SK-N-MC (cell line): ENCODE measurements around the gene GABPB1.

Experiments
- EZH2 ChIP-seq: fragments of 200-600 bp; sonication (generic); IDR thresholded peaks from one replicate; pipeline ENCODE4 v1.6.1; 2017; ENCODE audit warnings: antibody characterized with exemption
- POLR2AphosphoS5 ChIP-seq: IDR thresholded peaks from 2 replicates; pipeline ENCODE4 v1.6.1; 2012; ENCODE audit warnings: mild to moderate bottlenecking, low read depth, low read length, borderline replicate concordance

- no peak for TF ChIP-seq EZH2
- TF ChIP-seq POLR2AphosphoS5 = no peak
Measured at GRCh38 chr15:50238255-50238654, 116.7 kb downstream of the GABPB1 start.
